ENCODE results near the gene TRIM67.
A peak's percentile ranks its signal among the peaks of the same experiment; 100 is the strongest.

The TRIM67 gene

DNA sequence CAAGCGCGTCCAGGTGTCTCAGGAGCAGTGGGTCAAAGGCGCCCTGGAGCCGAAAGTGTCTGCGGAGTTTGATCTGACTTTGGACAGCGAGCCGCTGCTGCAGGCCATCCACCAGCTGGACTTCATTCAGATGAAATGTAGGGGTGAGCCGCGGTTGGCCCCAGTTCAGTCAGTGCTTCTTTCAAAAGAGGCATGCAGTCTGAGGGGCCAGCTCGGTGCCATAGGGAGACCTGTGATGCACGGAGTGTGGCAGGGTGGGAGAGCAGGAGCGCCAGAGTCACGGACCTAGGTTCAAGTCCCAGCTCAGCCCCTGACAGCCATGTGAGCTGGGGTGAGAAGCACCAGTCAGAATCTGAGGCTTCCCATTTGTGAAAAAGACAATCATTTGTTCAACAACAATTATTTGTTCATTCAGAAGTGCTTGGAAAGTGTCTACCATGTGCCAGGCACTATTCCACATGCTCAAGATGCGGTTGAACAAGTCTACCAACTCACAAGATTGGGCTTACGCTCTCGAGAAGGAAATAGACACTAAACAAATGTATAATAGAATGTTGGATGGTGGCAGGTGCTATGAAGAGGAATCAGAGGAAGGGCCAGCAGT lies 39.6 kb downstream of the TRIM67 start:
- no peaks in the 10 kb centered on the region for H3K36me3 ChIP-seq (ENCODE audit: control insufficient read depth in 2 of 2, insufficient read depth in 1 of 2, low read length in 2 of 2)
- H3K27ac ChIP-seq (ENCODE audit: extremely low read depth, low read depth, low read length) = no peak overlapping the region
- H3K4me1 ChIP-seq (ENCODE audit: control insufficient read depth, insufficient read depth, low read length) = no peaks in the 10 kb centered on the region
- H3K4me3 ChIP-seq (ENCODE audit: low read depth, low read length) = no peak overlapping the region
- ChIA-PET CTCF (interaction anchor here (1.1 kb wide), 1 partner anchor 10 kb away, joined by 3 read pairs; no protein-coding TSS in a partner anchor), POLR2A (interaction anchor here (0.5 kb wide), 1 partner anchor 13 kb away, joined by 6 read pairs; no protein-coding TSS in a partner anchor)
- H3K9me3 ChIP-seq (ENCODE audit: control insufficient read depth, insufficient read depth, low read depth, low read length) = no peaks in the 10 kb centered on the region
- TF ChIP-seq ZNF433 (tag by site-specific recombination; IDR thresholded peaks at IDR 0.05; ENCODE audit: low read depth) (no peak), ZNF24 (tag by site-specific recombination; IDR thresholded peaks at IDR 0.05) (no peak), SP7 (tag by site-specific recombination; IDR thresholded peaks at IDR 0.05) (no peak), ZNF155 (tag by site-specific recombination; IDR thresholded peaks at IDR 0.05) (no peak), SCRT1 (tag by site-specific recombination; IDR thresholded peaks at IDR 0.05; ENCODE audit: borderline replicate concordance) (no peak), ZNF596 (tag by site-specific recombination; IDR thresholded peaks at IDR 0.05) (no peak), ZEB2 (tag by site-specific recombination; IDR thresholded peaks at IDR 0.05) (no peak), ZBTB20 (tag by site-specific recombination; IDR thresholded peaks at IDR 0.05) (no peak), ZNF350 (tag by site-specific recombination; IDR thresholded peaks at IDR 0.05) (no peak), ZNF140 (tag by site-specific recombination; IDR thresholded peaks at IDR 0.05) (no peak), ZNF10 (tag by site-specific recombination; IDR thresholded peaks at IDR 0.05) (no peak), ZXDB (tag by site-specific recombination; IDR thresholded peaks at IDR 0.05) (no peak)
- TF ChIP-seq, protein P1, sequence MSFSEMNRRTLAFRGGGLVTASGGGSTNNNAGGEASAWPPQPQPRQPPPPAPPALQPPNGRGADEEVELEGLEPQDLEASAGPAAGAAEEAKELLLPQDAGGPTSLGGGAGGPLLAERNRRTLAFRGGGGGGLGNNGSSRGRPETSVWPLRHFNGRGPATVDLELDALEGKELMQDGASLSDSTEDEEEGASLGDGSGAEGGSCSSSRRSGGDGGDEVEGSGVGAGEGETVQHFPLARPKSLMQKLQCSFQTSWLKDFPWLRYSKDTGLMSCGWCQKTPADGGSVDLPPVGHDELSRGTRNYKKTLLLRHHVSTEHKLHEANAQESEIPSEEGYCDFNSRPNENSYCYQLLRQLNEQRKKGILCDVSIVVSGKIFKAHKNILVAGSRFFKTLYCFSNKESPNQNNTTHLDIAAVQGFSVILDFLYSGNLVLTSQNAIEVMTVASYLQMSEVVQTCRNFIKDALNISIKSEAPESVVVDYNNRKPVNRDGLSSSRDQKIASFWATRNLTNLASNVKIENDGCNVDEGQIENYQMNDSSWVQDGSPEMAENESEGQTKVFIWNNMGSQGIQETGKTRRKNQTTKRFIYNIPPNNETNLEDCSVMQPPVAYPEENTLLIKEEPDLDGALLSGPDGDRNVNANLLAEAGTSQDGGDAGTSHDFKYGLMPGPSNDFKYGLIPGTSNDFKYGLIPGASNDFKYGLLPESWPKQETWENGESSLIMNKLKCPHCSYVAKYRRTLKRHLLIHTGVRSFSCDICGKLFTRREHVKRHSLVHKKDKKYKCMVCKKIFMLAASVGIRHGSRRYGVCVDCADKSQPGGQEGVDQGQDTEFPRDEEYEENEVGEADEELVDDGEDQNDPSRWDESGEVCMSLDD (tag by site-specific recombination; IDR thresholded peaks at IDR 0.05) = no peak
- TF ChIP-seq, protein P2, sequence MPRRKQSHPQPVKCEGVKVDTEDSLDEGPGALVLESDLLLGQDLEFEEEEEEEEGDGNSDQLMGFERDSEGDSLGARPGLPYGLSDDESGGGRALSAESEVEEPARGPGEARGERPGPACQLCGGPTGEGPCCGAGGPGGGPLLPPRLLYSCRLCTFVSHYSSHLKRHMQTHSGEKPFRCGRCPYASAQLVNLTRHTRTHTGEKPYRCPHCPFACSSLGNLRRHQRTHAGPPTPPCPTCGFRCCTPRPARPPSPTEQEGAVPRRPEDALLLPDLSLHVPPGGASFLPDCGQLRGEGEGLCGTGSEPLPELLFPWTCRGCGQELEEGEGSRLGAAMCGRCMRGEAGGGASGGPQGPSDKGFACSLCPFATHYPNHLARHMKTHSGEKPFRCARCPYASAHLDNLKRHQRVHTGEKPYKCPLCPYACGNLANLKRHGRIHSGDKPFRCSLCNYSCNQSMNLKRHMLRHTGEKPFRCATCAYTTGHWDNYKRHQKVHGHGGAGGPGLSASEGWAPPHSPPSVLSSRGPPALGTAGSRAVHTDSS (tag by site-specific recombination; IDR thresholded peaks at IDR 0.05) = no peak
- TF ChIP-seq, protein P3, sequence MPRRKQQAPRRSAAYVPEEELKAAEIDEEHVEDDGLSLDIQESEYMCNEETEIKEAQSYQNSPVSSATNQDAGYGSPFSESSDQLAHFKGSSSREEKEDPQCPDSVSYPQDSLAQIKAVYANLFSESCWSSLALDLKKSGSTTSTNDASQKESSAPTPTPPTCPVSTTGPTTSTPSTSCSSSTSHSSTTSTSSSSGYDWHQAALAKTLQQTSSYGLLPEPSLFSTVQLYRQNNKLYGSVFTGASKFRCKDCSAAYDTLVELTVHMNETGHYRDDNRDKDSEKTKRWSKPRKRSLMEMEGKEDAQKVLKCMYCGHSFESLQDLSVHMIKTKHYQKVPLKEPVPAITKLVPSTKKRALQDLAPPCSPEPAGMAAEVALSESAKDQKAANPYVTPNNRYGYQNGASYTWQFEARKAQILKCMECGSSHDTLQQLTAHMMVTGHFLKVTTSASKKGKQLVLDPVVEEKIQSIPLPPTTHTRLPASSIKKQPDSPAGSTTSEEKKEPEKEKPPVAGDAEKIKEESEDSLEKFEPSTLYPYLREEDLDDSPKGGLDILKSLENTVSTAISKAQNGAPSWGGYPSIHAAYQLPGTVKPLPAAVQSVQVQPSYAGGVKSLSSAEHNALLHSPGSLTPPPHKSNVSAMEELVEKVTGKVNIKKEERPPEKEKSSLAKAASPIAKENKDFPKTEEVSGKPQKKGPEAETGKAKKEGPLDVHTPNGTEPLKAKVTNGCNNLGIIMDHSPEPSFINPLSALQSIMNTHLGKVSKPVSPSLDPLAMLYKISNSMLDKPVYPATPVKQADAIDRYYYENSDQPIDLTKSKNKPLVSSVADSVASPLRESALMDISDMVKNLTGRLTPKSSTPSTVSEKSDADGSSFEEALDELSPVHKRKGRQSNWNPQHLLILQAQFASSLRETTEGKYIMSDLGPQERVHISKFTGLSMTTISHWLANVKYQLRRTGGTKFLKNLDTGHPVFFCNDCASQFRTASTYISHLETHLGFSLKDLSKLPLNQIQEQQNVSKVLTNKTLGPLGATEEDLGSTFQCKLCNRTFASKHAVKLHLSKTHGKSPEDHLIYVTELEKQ (tag by site-specific recombination; IDR thresholded peaks at IDR 0.05; ENCODE audit: borderline replicate concordance) = no peak

DNA sequence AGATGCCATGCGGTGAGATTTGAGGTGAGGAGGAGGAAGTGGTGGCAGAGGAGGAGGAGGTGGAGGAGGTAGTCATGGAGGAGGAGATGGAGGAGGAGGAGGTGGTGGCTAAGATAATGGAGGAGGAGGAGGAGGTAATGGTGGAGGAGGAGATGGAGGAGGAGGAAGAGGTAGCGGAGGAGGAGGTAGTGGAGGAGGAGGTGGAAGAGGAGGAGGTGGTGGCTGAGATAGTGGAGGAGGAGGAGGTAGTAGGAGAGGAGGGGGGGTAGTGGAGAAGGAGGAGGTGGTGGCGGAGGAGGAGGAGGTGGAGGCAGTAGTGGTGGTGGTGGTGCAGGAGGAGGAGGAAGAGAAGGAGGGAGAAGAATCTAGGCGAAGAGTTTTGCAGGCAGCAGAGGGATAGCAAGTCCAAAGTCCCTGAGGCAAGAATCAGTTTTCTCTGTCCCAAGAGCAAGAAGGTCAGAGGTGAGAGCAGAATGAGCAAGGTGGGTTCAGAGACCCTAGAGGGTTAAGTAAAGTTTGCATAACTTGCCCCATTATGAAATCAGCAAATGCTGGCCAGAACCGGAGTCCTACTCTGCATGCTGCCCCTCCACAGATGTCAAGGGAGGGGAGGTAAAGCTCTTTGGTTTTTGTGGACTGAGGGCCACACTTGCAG lies 40.2 kb downstream of the TRIM67 start:
- Histone ChIP-seq H3K27ac (ENCODE audit: extremely low read depth, low read depth, low read length) (no peak overlapping the region), H3K36me3 (ENCODE audit: control insufficient read depth in 2 of 2, insufficient read depth in 1 of 2, low read length in 2 of 2) (no peaks in the 10 kb centered on the region), H3K9me3 (ENCODE audit: control insufficient read depth, insufficient read depth, low read depth, low read length) (no peaks in the 10 kb centered on the region), H3K4me1 (ENCODE audit: control insufficient read depth, insufficient read depth, low read length) (no peaks in the 10 kb centered on the region), H3K4me3 (ENCODE audit: low read depth, low read length) (no peak overlapping the region)
- ChIA-PET CTCF (interaction anchor here (1.1 kb wide), 1 partner anchor 9 kb away, joined by 3 read pairs; no protein-coding TSS in a partner anchor), POLR2A (no interaction called here)
- TF ChIP-seq ZNF133 (tag by site-specific recombination; IDR thresholded peaks at IDR 0.05) = no peak
- TF ChIP-seq, protein P4, sequence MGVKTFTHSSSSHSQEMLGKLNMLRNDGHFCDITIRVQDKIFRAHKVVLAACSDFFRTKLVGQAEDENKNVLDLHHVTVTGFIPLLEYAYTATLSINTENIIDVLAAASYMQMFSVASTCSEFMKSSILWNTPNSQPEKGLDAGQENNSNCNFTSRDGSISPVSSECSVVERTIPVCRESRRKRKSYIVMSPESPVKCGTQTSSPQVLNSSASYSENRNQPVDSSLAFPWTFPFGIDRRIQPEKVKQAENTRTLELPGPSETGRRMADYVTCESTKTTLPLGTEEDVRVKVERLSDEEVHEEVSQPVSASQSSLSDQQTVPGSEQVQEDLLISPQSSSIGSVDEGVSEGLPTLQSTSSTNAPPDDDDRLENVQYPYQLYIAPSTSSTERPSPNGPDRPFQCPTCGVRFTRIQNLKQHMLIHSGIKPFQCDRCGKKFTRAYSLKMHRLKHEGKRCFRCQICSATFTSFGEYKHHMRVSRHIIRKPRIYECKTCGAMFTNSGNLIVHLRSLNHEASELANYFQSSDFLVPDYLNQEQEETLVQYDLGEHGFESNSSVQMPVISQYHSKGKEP (tag by site-specific recombination; IDR thresholded peaks at IDR 0.05) = no peak
- no peak for TF ChIP-seq ZBTB8A (tag by site-specific recombination; IDR thresholded peaks at IDR 0.05)
- no peak for TF ChIP-seq ZNF214 (tag by site-specific recombination; IDR thresholded peaks at IDR 0.05; ENCODE audit: borderline replicate concordance)
- TF ChIP-seq EGR2 (tag by site-specific recombination; IDR thresholded peaks at IDR 0.05; ENCODE audit: low read depth) = peak; percentile 97
- TF ChIP-seq ZFHX2 (tag by site-specific recombination; conservative IDR thresholded peaks at IDR 0.05) = peak; percentile 95
- TF ChIP-seq, protein P5, sequence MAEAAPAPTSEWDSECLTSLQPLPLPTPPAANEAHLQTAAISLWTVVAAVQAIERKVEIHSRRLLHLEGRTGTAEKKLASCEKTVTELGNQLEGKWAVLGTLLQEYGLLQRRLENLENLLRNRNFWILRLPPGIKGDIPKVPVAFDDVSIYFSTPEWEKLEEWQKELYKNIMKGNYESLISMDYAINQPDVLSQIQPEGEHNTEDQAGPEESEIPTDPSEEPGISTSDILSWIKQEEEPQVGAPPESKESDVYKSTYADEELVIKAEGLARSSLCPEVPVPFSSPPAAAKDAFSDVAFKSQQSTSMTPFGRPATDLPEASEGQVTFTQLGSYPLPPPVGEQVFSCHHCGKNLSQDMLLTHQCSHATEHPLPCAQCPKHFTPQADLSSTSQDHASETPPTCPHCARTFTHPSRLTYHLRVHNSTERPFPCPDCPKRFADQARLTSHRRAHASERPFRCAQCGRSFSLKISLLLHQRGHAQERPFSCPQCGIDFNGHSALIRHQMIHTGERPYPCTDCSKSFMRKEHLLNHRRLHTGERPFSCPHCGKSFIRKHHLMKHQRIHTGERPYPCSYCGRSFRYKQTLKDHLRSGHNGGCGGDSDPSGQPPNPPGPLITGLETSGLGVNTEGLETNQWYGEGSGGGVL (tag by site-specific recombination; IDR thresholded peaks at IDR 0.05) = peak; percentile 69
